Upper lobe of left lung (tissue), 4 donors: ENCODE measurements around the gene MUC5B.

ENCODE experiments used
- POLR2A ChIP-seq, 4 donors: fragments of 450-650 bp; IDR thresholded peaks; one replicate each; pipeline ENCODE4 v1.5.1; 2016 to 2017; ENCODE audit warnings: antibody characterized with exemption in 4 of 4, mild to moderate bottlenecking in 2 of 4
- TF ChIP-seq, protein P1 (sequence below), 6 experiments: fragments of 450-650 bp in 4 of 6; fragments of 200-600 bp in 2 of 6; sonication (generic) in 2 of 6; IDR thresholded peaks; one replicate each; pipeline ENCODE4 v1.5.1; 2016 to 2019; ENCODE audit warnings: antibody characterized with exemption in 6 of 6

DNA sequence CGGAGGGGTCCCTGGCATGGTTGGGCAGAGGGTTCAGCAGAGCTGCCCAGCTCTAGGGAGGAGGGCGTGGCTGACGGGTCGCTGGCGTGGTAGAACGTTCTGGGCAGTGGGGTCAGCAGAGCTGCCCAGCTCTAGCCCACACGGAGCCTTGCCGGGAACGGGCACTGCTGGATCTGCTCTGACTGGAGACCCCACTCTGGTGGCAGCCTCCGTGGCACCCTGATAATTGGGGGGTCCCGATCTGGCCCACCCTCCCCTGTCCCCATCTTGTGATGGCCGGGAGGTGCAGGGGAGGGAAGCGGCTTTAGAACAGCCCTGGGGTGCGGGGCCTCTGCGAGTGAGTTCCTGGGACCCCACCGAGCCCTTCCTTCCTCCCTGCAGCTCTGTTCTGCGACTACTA is 43.2 kb upstream of the MUC5B start:
- TF ChIP-seq, protein P1, sequence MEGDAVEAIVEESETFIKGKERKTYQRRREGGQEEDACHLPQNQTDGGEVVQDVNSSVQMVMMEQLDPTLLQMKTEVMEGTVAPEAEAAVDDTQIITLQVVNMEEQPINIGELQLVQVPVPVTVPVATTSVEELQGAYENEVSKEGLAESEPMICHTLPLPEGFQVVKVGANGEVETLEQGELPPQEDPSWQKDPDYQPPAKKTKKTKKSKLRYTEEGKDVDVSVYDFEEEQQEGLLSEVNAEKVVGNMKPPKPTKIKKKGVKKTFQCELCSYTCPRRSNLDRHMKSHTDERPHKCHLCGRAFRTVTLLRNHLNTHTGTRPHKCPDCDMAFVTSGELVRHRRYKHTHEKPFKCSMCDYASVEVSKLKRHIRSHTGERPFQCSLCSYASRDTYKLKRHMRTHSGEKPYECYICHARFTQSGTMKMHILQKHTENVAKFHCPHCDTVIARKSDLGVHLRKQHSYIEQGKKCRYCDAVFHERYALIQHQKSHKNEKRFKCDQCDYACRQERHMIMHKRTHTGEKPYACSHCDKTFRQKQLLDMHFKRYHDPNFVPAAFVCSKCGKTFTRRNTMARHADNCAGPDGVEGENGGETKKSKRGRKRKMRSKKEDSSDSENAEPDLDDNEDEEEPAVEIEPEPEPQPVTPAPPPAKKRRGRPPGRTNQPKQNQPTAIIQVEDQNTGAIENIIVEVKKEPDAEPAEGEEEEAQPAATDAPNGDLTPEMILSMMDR (IDR thresholded peaks at IDR 0.05), result no peak
- no peak for TF ChIP-seq POLR2A (IDR thresholded peaks at IDR 0.05)
